Measurements from ENCODE around the gene C1QTNF8.

C1QTNF8 gene

DNA sequence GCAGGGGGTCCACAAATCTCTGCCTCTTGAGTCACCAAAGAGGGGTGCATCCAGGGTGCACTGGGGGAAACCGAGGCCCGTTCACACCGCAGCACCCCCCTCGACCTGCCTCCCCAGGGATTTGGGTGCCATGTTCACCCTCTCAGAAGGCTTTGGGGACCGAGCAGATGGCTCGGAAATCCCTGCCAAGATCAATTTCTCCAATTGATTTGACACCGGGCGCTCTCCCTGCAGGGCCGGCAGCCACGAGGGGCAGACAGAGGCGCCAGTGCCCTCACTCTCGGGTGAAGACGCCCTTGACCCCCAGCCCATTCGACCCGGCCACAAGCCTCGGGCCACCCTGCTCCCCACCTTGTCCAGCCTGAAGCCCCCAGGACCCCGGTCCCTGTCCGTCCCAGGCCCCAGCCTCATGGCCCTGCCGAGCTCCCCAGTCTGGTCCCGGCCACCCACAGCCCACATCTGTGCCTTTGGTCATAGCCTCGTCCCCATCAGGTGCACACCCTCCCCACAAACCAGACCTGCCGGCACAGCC is 14.2 kb downstream of the C1QTNF8 start:
- TF ChIP-seq, protein P1, sequence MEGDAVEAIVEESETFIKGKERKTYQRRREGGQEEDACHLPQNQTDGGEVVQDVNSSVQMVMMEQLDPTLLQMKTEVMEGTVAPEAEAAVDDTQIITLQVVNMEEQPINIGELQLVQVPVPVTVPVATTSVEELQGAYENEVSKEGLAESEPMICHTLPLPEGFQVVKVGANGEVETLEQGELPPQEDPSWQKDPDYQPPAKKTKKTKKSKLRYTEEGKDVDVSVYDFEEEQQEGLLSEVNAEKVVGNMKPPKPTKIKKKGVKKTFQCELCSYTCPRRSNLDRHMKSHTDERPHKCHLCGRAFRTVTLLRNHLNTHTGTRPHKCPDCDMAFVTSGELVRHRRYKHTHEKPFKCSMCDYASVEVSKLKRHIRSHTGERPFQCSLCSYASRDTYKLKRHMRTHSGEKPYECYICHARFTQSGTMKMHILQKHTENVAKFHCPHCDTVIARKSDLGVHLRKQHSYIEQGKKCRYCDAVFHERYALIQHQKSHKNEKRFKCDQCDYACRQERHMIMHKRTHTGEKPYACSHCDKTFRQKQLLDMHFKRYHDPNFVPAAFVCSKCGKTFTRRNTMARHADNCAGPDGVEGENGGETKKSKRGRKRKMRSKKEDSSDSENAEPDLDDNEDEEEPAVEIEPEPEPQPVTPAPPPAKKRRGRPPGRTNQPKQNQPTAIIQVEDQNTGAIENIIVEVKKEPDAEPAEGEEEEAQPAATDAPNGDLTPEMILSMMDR (conservative IDR thresholded peaks at IDR 0.05) = no peak
- peak overlapping the region; percentile 96 for H3K27ac ChIP-seq

DNA sequence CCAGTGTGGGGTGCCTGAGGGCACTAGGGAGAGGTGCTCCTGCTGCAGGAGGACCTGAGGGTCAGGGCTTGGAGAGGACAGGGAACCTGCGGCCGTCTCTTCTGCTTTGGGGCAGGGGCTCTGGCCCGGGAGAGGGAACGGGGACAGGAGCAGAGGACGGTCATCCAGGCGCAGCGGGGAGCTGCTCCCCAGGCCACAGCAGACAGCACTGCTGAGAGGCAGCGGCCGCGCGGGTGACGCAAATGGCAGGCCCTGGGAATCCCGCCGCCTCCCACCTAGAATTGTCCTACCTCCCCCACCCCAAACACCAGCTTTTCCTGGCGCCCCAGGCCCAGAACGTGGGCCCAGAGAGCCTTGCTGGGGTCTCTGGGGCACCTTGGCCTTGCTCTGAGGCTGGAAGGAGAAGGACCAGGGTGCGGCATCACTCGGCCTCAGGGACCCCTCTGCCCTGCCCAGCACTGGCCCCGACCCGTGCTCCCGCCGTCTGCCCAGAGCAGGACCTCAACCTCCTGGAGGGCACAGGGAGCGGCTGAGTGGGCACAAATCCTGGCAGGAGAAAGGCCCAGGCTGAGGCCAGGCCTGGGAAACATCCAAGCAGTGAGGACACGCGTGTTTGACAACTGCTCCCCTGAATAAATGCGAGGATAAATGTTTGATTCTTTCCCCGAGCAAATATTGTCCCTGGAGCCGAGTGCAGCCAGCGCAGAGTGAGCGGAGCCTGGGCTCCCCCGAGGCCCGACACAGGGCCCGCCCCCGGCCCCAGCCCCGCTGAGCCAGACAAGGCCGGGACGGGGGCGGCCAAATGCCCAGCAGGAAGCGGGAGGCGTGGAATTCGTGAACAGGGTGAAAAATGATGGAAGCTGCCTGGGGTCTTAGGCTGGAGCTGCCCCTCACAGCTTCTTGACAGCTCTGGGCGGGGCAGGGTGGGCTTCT is 15.0 kb downstream of the C1QTNF8 start:
- TF ChIP-seq, protein P1 (conservative IDR thresholded peaks at IDR 0.05) = no peak
- peak overlapping the region; percentile 96 for H3K27ac ChIP-seq

- TF ChIP-seq, protein P1 (conservative IDR thresholded peaks at IDR 0.05) = no peak
- peak overlapping the region; percentile 96 for H3K27ac ChIP-seq
These were observed 16.1 kb downstream of the C1QTNF8 start for GRCh38 chr16:1079786-1080525.

DNA sequence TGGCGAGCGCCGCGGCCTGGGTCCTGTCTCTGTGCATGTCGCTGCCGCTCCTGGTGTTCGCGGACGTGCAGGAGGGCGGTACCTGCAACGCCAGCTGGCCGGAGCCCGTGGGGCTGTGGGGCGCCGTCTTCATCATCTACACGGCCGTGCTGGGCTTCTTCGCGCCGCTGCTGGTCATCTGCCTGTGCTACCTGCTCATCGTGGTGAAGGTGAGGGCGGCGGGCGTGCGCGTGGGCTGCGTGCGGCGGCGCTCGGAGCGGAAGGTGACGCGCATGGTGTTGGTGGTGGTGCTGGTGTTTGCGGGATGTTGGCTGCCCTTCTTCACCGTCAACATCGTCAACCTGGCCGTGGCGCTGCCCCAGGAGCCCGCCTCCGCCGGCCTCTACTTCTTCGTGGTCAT is 16.7 kb downstream of the C1QTNF8 start:
- TF ChIP-seq, protein P1 (conservative IDR thresholded peaks at IDR 0.05) = no peak
- peak overlapping the region; percentile 96 for H3K27ac ChIP-seq

- H3K27ac ChIP-seq = peak overlapping the region; percentile 96
- TF ChIP-seq, protein P1 (conservative IDR thresholded peaks at IDR 0.05) = no peak
These were observed 17.4 kb downstream of the C1QTNF8 start for GRCh38 chr16:1078579-1079021.

- peak overlapping the region; percentile 96 for H3K27ac ChIP-seq
- TF ChIP-seq, protein P1 (conservative IDR thresholded peaks at IDR 0.05) = no peak
These were observed 18.0 kb downstream of the C1QTNF8 start for GRCh38 chr16:1077877-1078578.

Data from VCaP (cell line).